ENCODE data around the gene MLLT11. TPM values are rescaled to one million over a fixed set of nuclear protein-coding genes. Genes with fewer than 3 reads are reported as not detected.

The MLLT11 gene
- total RNA-seq, 1 donor from 2014 or later: 3.7 TPM

GRCh38 chr1:151048645-151049032, 11.6 kb upstream of the MLLT11 start:
- Histone ChIP-seq H3K36me3 (peaks cover 0 to 19% of the 10 kb centered on the region in 2 donors), H3K9me3 (no peaks in the 10 kb centered on the region), H3K4me1 (peaks cover 22% of the 10 kb centered on the region), H3K4me3 (peak overlapping the region; percentile 72 to 85), H3K27ac (peak overlapping the region; percentile 93), H3K27me3 (no peaks in the 10 kb centered on the region)
- intact Hi-C loops (cut with DNase I): no loop called here
- TF ChIP-seq CTCF (IDR thresholded peaks at IDR 0.05) (peak in 1 of 3 experiments; percentile 51), POLR2A (IDR thresholded peaks at IDR 0.05) (no peak)
- no peak for DNase-seq (ENCODE audit: extremely low spot score in 2 of 2)

GRCh38 chr1:151049458-151049857, 10.7 kb upstream of the MLLT11 start:
- no peak for DNase-seq (ENCODE audit: extremely low spot score in 2 of 2)

GRCh38 chr1:151050051-151050688, 10.0 kb upstream of the MLLT11 start:
- Histone ChIP-seq H3K27me3 (no peaks in the 10 kb centered on the region), H3K4me3 (no peak overlapping the region), H3K27ac (no peak overlapping the region), H3K36me3 (peaks cover 4 to 34% of the 10 kb centered on the region in 2 donors), H3K9me3 (no peaks in the 10 kb centered on the region), H3K4me1 (peaks cover 25% of the 10 kb centered on the region)
- intact Hi-C loops (cut with DNase I): no loop called here
- no peak for DNase-seq (ENCODE audit: extremely low spot score in 2 of 2)
- TF ChIP-seq POLR2AphosphoS5 (IDR thresholded peaks at IDR 0.05; ENCODE audit: insufficient read depth in 1 of 2, low read depth in 1 of 2) (no peak), POLR2A (IDR thresholded peaks at IDR 0.05) (no peak), CTCF (IDR thresholded peaks at IDR 0.05) (no peak)

More at GRCh38 chr1:151049458-151049857, 10.7 kb upstream of the MLLT11 start:
- H3K9me3 ChIP-seq: no peaks in the 10 kb centered on the region
- H3K4me3 ChIP-seq: no peak overlapping the region
- H3K27me3 ChIP-seq: no peaks in the 10 kb centered on the region
- no peak for TF ChIP-seq POLR2AphosphoS5 (IDR thresholded peaks at IDR 0.05; ENCODE audit: insufficient read depth in 1 of 2, low read depth in 1 of 2)
- no peak for TF ChIP-seq CTCF (IDR thresholded peaks at IDR 0.05)
- no peak for TF ChIP-seq POLR2A (IDR thresholded peaks at IDR 0.05)
- peaks cover 22% of the 10 kb centered on the region for H3K4me1 ChIP-seq
- intact Hi-C loops (cut with DNase I): no loop called here
- no peak overlapping the region for H3K27ac ChIP-seq
- peaks cover 1 to 27% of the 10 kb centered on the region in 2 donors for H3K36me3 ChIP-seq

GRCh38 chr1:151051356-151052009, 8.7 kb upstream of the MLLT11 start:
- Histone ChIP-seq H3K27me3 (no peaks in the 10 kb centered on the region), H3K36me3 (peaks cover 4 to 40% of the 10 kb centered on the region in 2 donors)

More at GRCh38 chr1:151051356-151052009, 8.7 kb upstream of the MLLT11 start:
- no peaks in the 10 kb centered on the region for H3K9me3 ChIP-seq
- H3K4me3 ChIP-seq: no peak overlapping the region
- no peak for DNase-seq (ENCODE audit: extremely low spot score in 2 of 2)
- intact Hi-C loops (cut with DNase I): no loop called here
- H3K27ac ChIP-seq: no peak overlapping the region
- H3K4me1 ChIP-seq: peaks cover 38% of the 10 kb centered on the region
- no peak for TF ChIP-seq CTCF (IDR thresholded peaks at IDR 0.05)
- no peak for TF ChIP-seq POLR2A (IDR thresholded peaks at IDR 0.05)
- no peak for TF ChIP-seq POLR2AphosphoS5 (IDR thresholded peaks at IDR 0.05; ENCODE audit: insufficient read depth in 1 of 2, low read depth in 1 of 2)

All from vagina (tissue), 2 donors.